Stomach (tissue), 9 donors: ENCODE results near the gene ANO5. TPM values are rescaled to one million over a fixed set of nuclear protein-coding genes. Genes with fewer than 3 reads are reported as not detected.

Experiments
- DNase-seq, 2 donors: peaks; one replicate each; pipeline versions ENCODE4 v3.0.0 to v3.0.0-alpha.2; 2013 to 2019
- H3K27ac ChIP-seq, 5 donors: fragments of 200-600 bp in 4 of 5; sonication (generic) in 4 of 5; one replicate each; pipeline ENCODE4 v1.5.1; 2013 to 2019; ENCODE audit warnings: mild to moderate bottlenecking in 1 of 5, moderate library complexity in 1 of 5
- H3K27me3 ChIP-seq, 3 donors: fragments of 200-600 bp; sonication (generic); one replicate each; pipeline ENCODE4 v1.5.1; 2017 to 2019; ENCODE audit warnings: mixed run types in 1 of 3
- H3K36me3 ChIP-seq, 4 donors: fragments of 200-600 bp; sonication (generic); 1 replicate in 3 of 4; 2 replicates in 1 of 4; pipeline ENCODE4 v1.5.1; 2016 to 2019
- H3K4me1 ChIP-seq, 4 donors: fragments of 200-600 bp; sonication (generic); one replicate each; pipeline ENCODE4 v1.5.1; 2016 to 2019
- H3K4me3 ChIP-seq, 4 donors: fragments of 200-600 bp; sonication (generic) in 3 of 4; one replicate each; pipeline ENCODE4 v1.5.1; 2016 to 2019; ENCODE audit warnings: mild to moderate bottlenecking in 1 of 4
- H3K9me3 ChIP-seq, 4 donors: fragments of 200-600 bp; sonication (generic); one replicate each; pipeline ENCODE4 v1.5.1; 2016 to 2019
- CTCF ChIP-seq, 7 experiments: fragments of 450-650 bp in 4 of 7; fragments of 200-600 bp in 3 of 7; sonication (generic) in 3 of 7; IDR thresholded peaks; one replicate each; pipeline ENCODE4 v1.5.1; 2016 to 2019; ENCODE audit warnings: antibody characterized with exemption in 7 of 7, control low read depth in 2 of 7, mild to moderate bottlenecking in 1 of 7
- EP300 ChIP-seq: sonication (generic); formaldehyde crosslinking; IDR thresholded peaks from one replicate; pipeline ENCODE4 v1.6.1; 2017; ENCODE audit warnings: antibody characterized with exemption
- POLR2A ChIP-seq, 4 donors: fragments of 450-650 bp; IDR thresholded peaks; one replicate each; pipeline ENCODE4 v1.6.1; 2016; ENCODE audit warnings: antibody characterized with exemption in 4 of 4, control low read depth in 2 of 4, mild to moderate bottlenecking in 1 of 4, moderate library complexity in 1 of 4
- POLR2AphosphoS5 ChIP-seq, 3 donors: sonication (generic); formaldehyde crosslinking; IDR thresholded peaks; one replicate each; pipeline ENCODE4 v1.6.1; 2016; ENCODE audit warnings: antibody characterized with exemption in 3 of 3
- WGBS, 5 donors: extraction: QIAGEN DNeasy Blood & Tissue Kit in 3 of 5; methylation state at CpG; one replicate each; pipeline versions ENCODE4 v1.1.5 to v1.1.7; 2013 to 2018; 5-methylcytosine and 5-hydroxymethylcytosine counted together
- intact Hi-C: fragments of 100-400 bp; cut with DNase I; formaldehyde crosslinking; loops from one replicate; pipeline ENCODE4 v1.15.1; 2023; ENCODE audit warnings: low total_unique reads
- polyA plus RNA-seq, 3 donors: library from polyadenylated mRNA; stranded (reverse); fragments of 200-250 nt; gene quantifications; one replicate each; pipeline ENCODE4 v1.2.3, GENCODE V29; 2013
- total RNA-seq, 5 donors: library from RNA; depleted of rRNA; stranded (reverse); fragments of >200 nt; gene quantifications; one replicate each; pipeline versions ENCODE4 v1.1.0 to v1.2.3, GENCODE V29; 2014 to 2016
- donor health status: healthy with polysubstance abuse.
- donor health status: Bipolar disorder and iron deficiency.
- donor health status: healthy.

Gene ANO5
- total and polyA plus RNA-seq, 8 donors, result 0.62 to 14.1 (median 4.1) TPM

- no peak for TF ChIP-seq EP300
- H3K27ac ChIP-seq, result no peak overlapping the region
- no peak for DNase-seq
- H3K36me3 ChIP-seq, result no peaks in the 10 kb centered on the region
- no peak overlapping the region for H3K4me3 ChIP-seq
- no peaks in the 10 kb centered on the region for H3K4me1 ChIP-seq
- 58 to 79% (median 69%) methylated on average over 1 of the region's 1 CpG for WGBS, 5 donors
- H3K27me3 ChIP-seq, result no peaks in the 10 kb centered on the region
- no peaks in the 10 kb centered on the region for H3K9me3 ChIP-seq
- intact Hi-C loops, result no loop called here
Observed at GRCh38 chr11:22161489-22161888, 31.4 kb upstream of the ANO5 start.

- H3K4me1 ChIP-seq, result no peaks in the 10 kb centered on the region
- intact Hi-C loops, result no loop called here
- no peaks in the 10 kb centered on the region for H3K9me3 ChIP-seq
- no peaks in the 10 kb centered on the region for H3K27me3 ChIP-seq
- TF ChIP-seq EP300 (no peak), POLR2A (IDR thresholded peaks at IDR 0.05) (no peak), POLR2AphosphoS5 (IDR thresholded peaks at IDR 0.05) (no peak), CTCF (IDR thresholded peaks at IDR 0.05) (no peak)
- 79 to 87% (median 86%) methylated on average over 3 of the region's 3 CpGs for WGBS, 5 donors
- no peaks in the 10 kb centered on the region for H3K36me3 ChIP-seq
- H3K27ac ChIP-seq, result no peak overlapping the region
- no peak for DNase-seq
- no peak overlapping the region for H3K4me3 ChIP-seq
Observed at GRCh38 chr11:22162756-22163155, 30.1 kb upstream of the ANO5 start.

GRCh38 chr11:22163394-22163797, 29.5 kb upstream of the ANO5 start:
- Histone ChIP-seq H3K4me3 (no peak overlapping the region), H3K36me3 (no peaks in the 10 kb centered on the region), H3K27ac (no peak overlapping the region), H3K9me3 (no peaks in the 10 kb centered on the region), H3K27me3 (no peaks in the 10 kb centered on the region), H3K4me1 (no peaks in the 10 kb centered on the region)
- WGBS, 5 donors, result 53 to 74% (median 69%) methylated on average over 3 of the region's 3 CpGs
- intact Hi-C loops, result no loop called here
- DNase-seq, result no peak
- TF ChIP-seq POLR2AphosphoS5 (IDR thresholded peaks at IDR 0.05) (no peak), POLR2A (IDR thresholded peaks at IDR 0.05) (no peak), EP300 (no peak), CTCF (IDR thresholded peaks at IDR 0.05) (no peak)

GRCh38 chr11:22165087-22165486, 27.8 kb upstream of the ANO5 start:
- DNase-seq, result no peak
- Histone ChIP-seq H3K27ac (no peak overlapping the region), H3K4me1 (no peaks in the 10 kb centered on the region), H3K27me3 (no peaks in the 10 kb centered on the region), H3K4me3 (no peak overlapping the region), H3K9me3 (no peaks in the 10 kb centered on the region), H3K36me3 (no peaks in the 10 kb centered on the region)
- intact Hi-C loops, result no loop called here
- WGBS, 5 donors, result 74 to 80% (median 76%) methylated on average over 2 of the region's 2 CpGs
- TF ChIP-seq POLR2A (IDR thresholded peaks at IDR 0.05) (no peak), POLR2AphosphoS5 (IDR thresholded peaks at IDR 0.05) (no peak), EP300 (no peak), CTCF (IDR thresholded peaks at IDR 0.05) (no peak)

GRCh38 chr11:22165759-22166513, 26.9 kb upstream of the ANO5 start:
- Histone ChIP-seq H3K36me3 (no peaks in the 10 kb centered on the region), H3K27me3 (peaks cover 0 to 2% (median 0%) of the 10 kb centered on the region in 3 donors), H3K9me3 (no peaks in the 10 kb centered on the region), H3K4me1 (no peaks in the 10 kb centered on the region), H3K4me3 (no peak overlapping the region), H3K27ac (no peak overlapping the region)
- WGBS, 5 donors, result 71 to 82% (median 79%) methylated on average over 3 of the region's 3 CpGs
- intact Hi-C loops, result no loop called here
- TF ChIP-seq EP300 (no peak), POLR2A (IDR thresholded peaks at IDR 0.05) (no peak), CTCF (IDR thresholded peaks at IDR 0.05) (no peak), POLR2AphosphoS5 (IDR thresholded peaks at IDR 0.05) (no peak)
- DNase-seq, result no peak
